Daoy (cell line): Measurements from ENCODE around the gene GAL3ST2. TPM values are rescaled to one million over a fixed set of nuclear protein-coding genes. Genes with fewer than 3 reads are reported as not detected.
"Not testable (repeated sequence)": the region's sequence is repeated elsewhere in the genome, so short reads cannot be mapped to it uniquely, and the experiment has no call there.

Experiments used
- DNase-seq: peaks from one replicate; pipeline ENCODE4 v3.0.0-alpha.2; 2015; ENCODE audit warnings: low read depth
- total RNA-seq: library from RNA; depleted of rRNA; stranded (reverse); fragments of >200 nt; shearing (Covaris generic); gene quantifications from 2 replicates; pipeline ENCODE4 v1.2.3, GENCODE V29; 2014

The GAL3ST2 gene
- total RNA-seq, 1 experiment from 2014 or later: not detected

GRCh38 chr2:241820625-241821384 is 44.2 kb downstream of the GAL3ST2 start:
- no peak for DNase-seq

GRCh38 chr2:241821460-241822263 is 45.0 kb downstream of the GAL3ST2 start:
- DNase-seq: no peak

- DNase-seq: no peak
Measured at GRCh38 chr2:241822264-241822623, 45.6 kb downstream of the GAL3ST2 start.

GRCh38 chr2:241823531-241824437 is 47.2 kb downstream of the GAL3ST2 start:
- not testable (repeated sequence) for DNase-seq

- no peak for DNase-seq
Measured at GRCh38 chr2:241827394-241827793, 50.8 kb downstream of the GAL3ST2 start.

- no peak for DNase-seq
Measured at GRCh38 chr2:241833101-241833663, 56.6 kb downstream of the GAL3ST2 start.

- not testable (repeated sequence) for DNase-seq
Measured at GRCh38 chr2:241833756-241834526, 57.3 kb downstream of the GAL3ST2 start.

GRCh38 chr2:241834527-241835210 is 58.0 kb downstream of the GAL3ST2 start:
- DNase-seq: no peak

- no peak for DNase-seq
Measured at GRCh38 chr2:241835611-241836010, 59.0 kb downstream of the GAL3ST2 start.

- DNase-seq: no peak
Measured at GRCh38 chr2:241836292-241836691, 59.7 kb downstream of the GAL3ST2 start.

- no peak for DNase-seq
Measured at GRCh38 chr2:241837197-241837965, 60.8 kb downstream of the GAL3ST2 start.

GRCh38 chr2:241841181-241842066 is 64.8 kb downstream of the GAL3ST2 start:
- DNase-seq: no peak

- no peak for DNase-seq
Measured at GRCh38 chr2:241842067-241842415, 65.4 kb downstream of the GAL3ST2 start.

- no peak for DNase-seq
Measured at GRCh38 chr2:241842620-241843211, 66.1 kb downstream of the GAL3ST2 start.

GRCh38 chr2:241843321-241844065 is 66.9 kb downstream of the GAL3ST2 start:
- DNase-seq: no peak

- peak; percentile 59 for DNase-seq
Measured at GRCh38 chr2:241844066-241844728, 67.6 kb downstream of the GAL3ST2 start.
